ENCODE results near the gene XCR1.
"Not testable (repeated sequence)": the region's sequence is repeated elsewhere in the genome, so short reads cannot be mapped to it uniquely, and the experiment has no call there.

XCR1 gene

GRCh38 chr3:46038916-46039315 lies 11.6 kb upstream of the XCR1 start:
- H3K27ac ChIP-seq (ENCODE audit: low read depth, low read length), result no peak overlapping the region
- H3K36me3 ChIP-seq (ENCODE audit: control insufficient read depth, insufficient read depth, low read length), result no peaks in the 10 kb centered on the region
- no peaks in the 10 kb centered on the region for H3K9me3 ChIP-seq (ENCODE audit: control insufficient read depth, insufficient read depth, low read depth, low read length)
- H3K9ac ChIP-seq (ENCODE audit: low read length), result no peak overlapping the region
- no peaks in the 10 kb centered on the region for H3K27me3 ChIP-seq (ENCODE audit: control insufficient read depth, insufficient read depth, low read length)
- H3K4me3 ChIP-seq (ENCODE audit: low read depth, low read length), result no peak overlapping the region
- no peaks in the 10 kb centered on the region for H3K4me1 ChIP-seq (ENCODE audit: control insufficient read depth, insufficient read depth, low read length)

GRCh38 chr3:46038071-46038470 lies 10.8 kb upstream of the XCR1 start:
- not testable (repeated sequence) for H3K27ac ChIP-seq (ENCODE audit: low read depth, low read length); H3K27me3 ChIP-seq (ENCODE audit: control insufficient read depth, insufficient read depth, low read length); H3K36me3 ChIP-seq (ENCODE audit: control insufficient read depth, insufficient read depth, low read length); H3K4me3 ChIP-seq (ENCODE audit: low read depth, low read length); H3K4me1 ChIP-seq (ENCODE audit: control insufficient read depth, insufficient read depth, low read length); H3K9me3 ChIP-seq (ENCODE audit: control insufficient read depth, insufficient read depth, low read depth, low read length); H3K9ac ChIP-seq (ENCODE audit: low read length)

GRCh38 chr3:46036191-46036590 lies 8.9 kb upstream of the XCR1 start:
- Histone ChIP-seq H3K9ac (ENCODE audit: low read length) (no peak overlapping the region), H3K4me1 (ENCODE audit: control insufficient read depth, insufficient read depth, low read length) (no peaks in the 10 kb centered on the region), H3K27ac (ENCODE audit: low read depth, low read length) (no peak overlapping the region), H3K36me3 (ENCODE audit: control insufficient read depth, insufficient read depth, low read length) (no peaks in the 10 kb centered on the region), H3K9me3 (ENCODE audit: control insufficient read depth, insufficient read depth, low read depth, low read length) (no peaks in the 10 kb centered on the region), H3K4me3 (ENCODE audit: low read depth, low read length) (no peak overlapping the region), H3K27me3 (ENCODE audit: control insufficient read depth, insufficient read depth, low read length) (no peaks in the 10 kb centered on the region)

GRCh38 chr3:46031747-46032146 lies 4.5 kb upstream of the XCR1 start:
- Histone ChIP-seq H3K27ac (ENCODE audit: low read depth, low read length) (no peak overlapping the region), H3K4me3 (ENCODE audit: low read depth, low read length) (no peak overlapping the region), H3K9ac (ENCODE audit: low read length) (no peak overlapping the region), H3K27me3 (ENCODE audit: control insufficient read depth, insufficient read depth, low read length) (no peaks in the 10 kb centered on the region), H3K36me3 (ENCODE audit: control insufficient read depth, insufficient read depth, low read length) (no peaks in the 10 kb centered on the region), H3K4me1 (ENCODE audit: control insufficient read depth, insufficient read depth, low read length) (no peaks in the 10 kb centered on the region), H3K9me3 (ENCODE audit: control insufficient read depth, insufficient read depth, low read depth, low read length) (peaks cover 10% of the 10 kb centered on the region; the same call in 1 of the 2 replicates)

GRCh38 chr3:46031269-46031668 lies 4.0 kb upstream of the XCR1 start:
- H3K4me3 ChIP-seq (ENCODE audit: low read depth, low read length), result no peak overlapping the region
- peaks cover 10% of the 10 kb centered on the region; the same call in 1 of the 2 replicates for H3K9me3 ChIP-seq (ENCODE audit: control insufficient read depth, insufficient read depth, low read depth, low read length)
- H3K27me3 ChIP-seq (ENCODE audit: control insufficient read depth, insufficient read depth, low read length), result no peaks in the 10 kb centered on the region
- no peaks in the 10 kb centered on the region for H3K4me1 ChIP-seq (ENCODE audit: control insufficient read depth, insufficient read depth, low read length)
- H3K36me3 ChIP-seq (ENCODE audit: control insufficient read depth, insufficient read depth, low read length), result no peaks in the 10 kb centered on the region
- H3K27ac ChIP-seq (ENCODE audit: low read depth, low read length), result no peak overlapping the region
- no peak overlapping the region for H3K9ac ChIP-seq (ENCODE audit: low read length)

GRCh38 chr3:46030626-46031025 lies 3.3 kb upstream of the XCR1 start:
- Histone ChIP-seq H3K27me3 (ENCODE audit: control insufficient read depth, insufficient read depth, low read length) (no peaks in the 10 kb centered on the region), H3K9ac (ENCODE audit: low read length) (no peak overlapping the region), H3K9me3 (ENCODE audit: control insufficient read depth, insufficient read depth, low read depth, low read length) (peaks cover 10% of the 10 kb centered on the region; the same call in 1 of the 2 replicates), H3K4me3 (ENCODE audit: low read depth, low read length) (no peak overlapping the region), H3K4me1 (ENCODE audit: control insufficient read depth, insufficient read depth, low read length) (no peaks in the 10 kb centered on the region), H3K27ac (ENCODE audit: low read depth, low read length) (no peak overlapping the region), H3K36me3 (ENCODE audit: control insufficient read depth, insufficient read depth, low read length) (no peaks in the 10 kb centered on the region)

- H3K4me3 ChIP-seq (ENCODE audit: low read depth, low read length), result no peak overlapping the region
- peaks cover 10% of the 10 kb centered on the region; the same call in 1 of the 2 replicates for H3K9me3 ChIP-seq (ENCODE audit: control insufficient read depth, insufficient read depth, low read depth, low read length)
- H3K27me3 ChIP-seq (ENCODE audit: control insufficient read depth, insufficient read depth, low read length), result no peaks in the 10 kb centered on the region
- H3K27ac ChIP-seq (ENCODE audit: low read depth, low read length), result no peak overlapping the region
- no peak overlapping the region for H3K9ac ChIP-seq (ENCODE audit: low read length)
- no peaks in the 10 kb centered on the region for H3K36me3 ChIP-seq (ENCODE audit: control insufficient read depth, insufficient read depth, low read length)
- H3K4me1 ChIP-seq (ENCODE audit: control insufficient read depth, insufficient read depth, low read length), result no peaks in the 10 kb centered on the region
Measured at GRCh38 chr3:46029953-46030543, 2.8 kb upstream of the XCR1 start.

GRCh38 chr3:46027736-46028397 lies 584 bp upstream of the XCR1 start:
- Histone ChIP-seq H3K9ac (ENCODE audit: low read length) (no peak overlapping the region), H3K4me3 (ENCODE audit: low read depth, low read length) (no peak overlapping the region), H3K36me3 (ENCODE audit: control insufficient read depth, insufficient read depth, low read length) (no peaks in the 10 kb centered on the region), H3K27me3 (ENCODE audit: control insufficient read depth, insufficient read depth, low read length) (no peaks in the 10 kb centered on the region), H3K9me3 (ENCODE audit: control insufficient read depth, insufficient read depth, low read depth, low read length) (peaks cover 10% of the 10 kb centered on the region; the same call in 1 of the 2 replicates), H3K4me1 (ENCODE audit: control insufficient read depth, insufficient read depth, low read length) (no peaks in the 10 kb centered on the region), H3K27ac (ENCODE audit: low read depth, low read length) (no peak overlapping the region)

GRCh38 chr3:46025139-46025538 lies 2.1 kb downstream of the XCR1 start:
- Histone ChIP-seq H3K4me1 (ENCODE audit: control insufficient read depth, insufficient read depth, low read length) (no peaks in the 10 kb centered on the region), H3K9me3 (ENCODE audit: control insufficient read depth, insufficient read depth, low read depth, low read length) (peaks cover 15% of the 10 kb centered on the region; the same call in 1 of the 2 replicates), H3K4me3 (ENCODE audit: low read depth, low read length) (no peak overlapping the region), H3K36me3 (ENCODE audit: control insufficient read depth, insufficient read depth, low read length) (no peaks in the 10 kb centered on the region), H3K9ac (ENCODE audit: low read length) (no peak overlapping the region), H3K27ac (ENCODE audit: low read depth, low read length) (no peak overlapping the region), H3K27me3 (ENCODE audit: control insufficient read depth, insufficient read depth, low read length) (no peaks in the 10 kb centered on the region)

GRCh38 chr3:46024131-46024530 lies 3.2 kb downstream of the XCR1 start:
- H3K27me3 ChIP-seq (ENCODE audit: control insufficient read depth, insufficient read depth, low read length), result no peaks in the 10 kb centered on the region
- H3K27ac ChIP-seq (ENCODE audit: low read depth, low read length), result no peak overlapping the region
- no peak overlapping the region for H3K9ac ChIP-seq (ENCODE audit: low read length)
- no peaks in the 10 kb centered on the region for H3K4me1 ChIP-seq (ENCODE audit: control insufficient read depth, insufficient read depth, low read length)
- H3K36me3 ChIP-seq (ENCODE audit: control insufficient read depth, insufficient read depth, low read length), result no peaks in the 10 kb centered on the region
- H3K4me3 ChIP-seq (ENCODE audit: low read depth, low read length), result no peak overlapping the region
- H3K9me3 ChIP-seq (ENCODE audit: control insufficient read depth, insufficient read depth, low read depth, low read length), result peaks cover 15% of the 10 kb centered on the region; the same call in 1 of the 2 replicates

GRCh38 chr3:46022909-46023785 lies 4.1 kb downstream of the XCR1 start:
- H3K36me3 ChIP-seq (ENCODE audit: control insufficient read depth, insufficient read depth, low read length), result no peaks in the 10 kb centered on the region
- H3K27me3 ChIP-seq (ENCODE audit: control insufficient read depth, insufficient read depth, low read length), result no peaks in the 10 kb centered on the region
- no peaks in the 10 kb centered on the region for H3K4me1 ChIP-seq (ENCODE audit: control insufficient read depth, insufficient read depth, low read length)
- H3K9me3 ChIP-seq (ENCODE audit: control insufficient read depth, insufficient read depth, low read depth, low read length), result peaks cover 15% of the 10 kb centered on the region; the same call in 1 of the 2 replicates
- H3K27ac ChIP-seq (ENCODE audit: low read depth, low read length), result no peak overlapping the region
- H3K4me3 ChIP-seq (ENCODE audit: low read depth, low read length), result no peak overlapping the region
- H3K9ac ChIP-seq (ENCODE audit: low read length), result no peak overlapping the region

Data from HUES6 (cell line).